IgD-negative memory B cell (primary cell): ENCODE measurements around the gene TIMM29. TPM values are rescaled to one million over a fixed set of nuclear protein-coding genes. Genes with fewer than 3 reads are reported as not detected.
A peak's percentile ranks its signal among the peaks of the same experiment; 100 is the strongest.
"Not testable (repeated sequence)": the region's sequence is repeated elsewhere in the genome, so short reads cannot be mapped to it uniquely, and the experiment has no call there.

Experiments used
- H3K27ac Mint-ChIP-seq, 3 donors: one replicate each; pipeline ENCODE4 v1.8.0; 2020 to 2022; ENCODE audit warnings: mild to moderate bottlenecking in 3 of 3, mixed read lengths in 3 of 3, moderate library complexity in 1 of 3
- H3K27me3 Mint-ChIP-seq: one replicate; pipeline ENCODE4 v1.8.0; 2021; ENCODE audit warnings: mixed read lengths
- H3K36me3 Mint-ChIP-seq: one replicate; pipeline ENCODE4 v1.8.0; 2020; ENCODE audit warnings: mild to moderate bottlenecking, mixed read lengths
- H3K4me1 Mint-ChIP-seq, 3 donors: one replicate each; pipeline ENCODE4 v1.8.0; 2020 to 2022; ENCODE audit warnings: mixed read lengths in 3 of 3, mild to moderate bottlenecking in 1 of 3
- H3K4me3 Mint-ChIP-seq, 4 donors: one replicate each; pipeline ENCODE4 v1.8.0; 2020 to 2022; ENCODE audit warnings: mild to moderate bottlenecking in 4 of 4, mixed read lengths in 4 of 4, moderate library complexity in 3 of 4
- H3K9me3 Mint-ChIP-seq, 3 donors: one replicate each; pipeline ENCODE4 v1.8.0; 2020 to 2021; ENCODE audit warnings: mixed read lengths in 3 of 3, mild to moderate bottlenecking in 1 of 3
- polyA plus RNA-seq: library from polyadenylated mRNA; unstranded; fragments of 300-500 nt; fragmentation: Illumina TruSeq; gene quantifications from one replicate; pipeline ENCODE4 v1.2.3, GENCODE V29; 2021

Gene TIMM29
- polyA plus RNA-seq, 1 donor from 2014 or later = 31.1 TPM

- Mint-ChIP-seq H3K36me3 (no peaks in the 10 kb centered on the region), H3K9me3 (no peaks in the 10 kb centered on the region), H3K27ac (no peak overlapping the region)
Measured at GRCh38 chr19:10946958-10947657, 18.5 kb downstream of the TIMM29 start.

DNA sequence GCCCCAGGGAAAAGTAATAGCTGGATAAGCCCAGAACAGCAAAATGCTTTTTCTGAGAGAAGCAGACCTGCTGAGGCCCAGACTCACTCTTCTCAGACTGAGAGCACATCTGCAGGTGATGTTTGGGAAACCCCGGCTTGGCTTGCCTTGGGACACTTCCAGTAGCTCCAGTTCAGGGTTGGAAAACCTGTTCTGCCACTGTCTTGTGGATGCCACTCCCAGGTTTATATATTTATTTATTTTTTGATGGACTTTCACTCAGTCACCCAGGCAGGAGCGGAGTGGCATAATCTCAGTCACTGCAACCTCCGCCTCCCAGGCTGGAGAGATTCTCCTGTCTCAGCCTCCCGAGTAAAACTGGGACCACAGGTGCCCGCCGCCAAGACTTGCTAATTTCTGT, 24.2 kb downstream of the TIMM29 start:
- Mint-ChIP-seq H3K4me3 (no peak overlapping the region), H3K27ac (peak overlapping the region in 2 of 3 donors; percentile 25 to 47), H3K4me1 (peaks cover 0 to 5% (median 5%) of the 10 kb centered on the region in 3 donors), H3K9me3 (no peaks in the 10 kb centered on the region), H3K36me3 (peaks cover 1% of the 10 kb centered on the region), H3K27me3 (no peaks in the 10 kb centered on the region)

More at GRCh38 chr19:10946958-10947657, 18.5 kb downstream of the TIMM29 start:
- H3K4me1 Mint-ChIP-seq = peaks cover 0 to 4% (median 1%) of the 10 kb centered on the region in 3 donors
- H3K27me3 Mint-ChIP-seq = no peaks in the 10 kb centered on the region
- peak overlapping the region in 1 of 4 donors; percentile 41 for H3K4me3 Mint-ChIP-seq

GRCh38 chr19:10959277-10959968, 30.8 kb downstream of the TIMM29 start:
- peak overlapping the region; percentile 86 to 95 (median 92) for H3K4me3 Mint-ChIP-seq
- H3K9me3 Mint-ChIP-seq, H3K36me3 Mint-ChIP-seq, H3K27me3 Mint-ChIP-seq: not testable (repeated sequence)
- peaks cover 21 to 25% (median 25%) of the 10 kb centered on the region in 3 donors for H3K4me1 Mint-ChIP-seq
- peak overlapping the region in 2 of 3 donors; percentile 63 to 99 for H3K27ac Mint-ChIP-seq

GRCh38 chr19:10960314-10961072, 31.9 kb downstream of the TIMM29 start, which contains the start of gene SMARCA4:
Gene SMARCA4, plus strand, starts transcription at chr19:10961030. Its CDS starts 23,122 bp downstream, at chr19:10984152.
- peaks cover 2% of the 10 kb centered on the region for H3K36me3 Mint-ChIP-seq
- H3K27ac Mint-ChIP-seq = peak within 1 kb of the TSS; percentile 78 to 99 (median 96)
- no peaks in the 10 kb centered on the region for H3K9me3 Mint-ChIP-seq
- peak within 1 kb of the TSS; percentile 88 to 97 (median 96) for H3K4me3 Mint-ChIP-seq
- H3K4me1 Mint-ChIP-seq = peaks cover 21 to 25% (median 25%) of the 10 kb centered on the region in 3 donors
- H3K27me3 Mint-ChIP-seq = no peaks in the 10 kb centered on the region

- Mint-ChIP-seq H3K4me1 (peaks cover 21 to 28% (median 26%) of the 10 kb centered on the region in 3 donors), H3K27me3 (no peaks in the 10 kb centered on the region), H3K4me3 (peak overlapping the region; percentile 88 to 97 (median 96)), H3K36me3 (peaks cover 2% of the 10 kb centered on the region), H3K9me3 (no peaks in the 10 kb centered on the region), H3K27ac (peak overlapping the region; percentile 73 to 99 (median 91))
Measured at GRCh38 chr19:10961073-10961860, 32.7 kb downstream of the TIMM29 start.

- Mint-ChIP-seq H3K4me3 (peak overlapping the region in 3 of 4 donors; percentile 62 to 96 (median 78)), H3K9me3 (no peaks in the 10 kb centered on the region), H3K36me3 (peaks cover 2% of the 10 kb centered on the region), H3K27me3 (no peaks in the 10 kb centered on the region), H3K27ac (peak overlapping the region; percentile 63 to 99 (median 95)), H3K4me1 (peaks cover 24 to 30% (median 28%) of the 10 kb centered on the region in 3 donors)
Measured at GRCh38 chr19:10962863-10963262, 34.3 kb downstream of the TIMM29 start.

GRCh38 chr19:10963865-10964264, 35.3 kb downstream of the TIMM29 start:
- Mint-ChIP-seq H3K27me3 (no peaks in the 10 kb centered on the region), H3K27ac (peak overlapping the region; percentile 62 to 99 (median 63)), H3K36me3 (peaks cover 4% of the 10 kb centered on the region), H3K9me3 (no peaks in the 10 kb centered on the region), H3K4me3 (peak overlapping the region; percentile 34 to 96 (median 76)), H3K4me1 (peaks cover 31 to 37% (median 37%) of the 10 kb centered on the region in 3 donors)

DNA sequence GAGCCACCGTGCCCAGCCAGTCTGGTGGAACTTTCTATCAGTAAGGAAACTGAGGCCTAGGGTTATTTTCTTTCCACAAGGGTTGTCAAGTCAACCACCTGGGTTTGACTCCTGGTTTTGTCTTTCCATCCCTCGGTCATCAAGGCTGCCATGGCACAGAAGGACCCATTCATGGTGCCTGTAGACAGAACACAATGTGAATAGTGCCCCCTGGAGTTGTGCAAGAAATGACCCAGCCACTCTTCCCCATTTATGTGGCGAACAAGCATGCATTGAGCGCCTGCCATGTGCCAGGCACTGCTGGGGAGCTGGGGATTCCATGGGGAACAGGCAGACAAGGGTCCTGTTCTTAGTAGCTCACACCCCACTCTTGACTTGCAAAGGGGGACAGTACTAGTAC, 36.3 kb downstream of the TIMM29 start:
- Mint-ChIP-seq H3K27ac (peak overlapping the region in 2 of 3 donors; percentile 62 to 99), H3K4me1 (peaks cover 36 to 43% (median 39%) of the 10 kb centered on the region in 3 donors), H3K36me3 (peaks cover 4% of the 10 kb centered on the region)

GRCh38 chr19:10965398-10965797, 36.8 kb downstream of the TIMM29 start:
- peaks cover 36 to 46% (median 40%) of the 10 kb centered on the region in 3 donors for H3K4me1 Mint-ChIP-seq
- H3K27me3 Mint-ChIP-seq = no peaks in the 10 kb centered on the region
- H3K36me3 Mint-ChIP-seq = peaks cover 4% of the 10 kb centered on the region
- no peaks in the 10 kb centered on the region for H3K9me3 Mint-ChIP-seq
- H3K4me3 Mint-ChIP-seq = peak overlapping the region in 2 of 4 donors; percentile 24 to 96
- H3K27ac Mint-ChIP-seq = no peak overlapping the region

More for the DNA sequence above, 36.3 kb downstream of the TIMM29 start:
- peak overlapping the region in 1 of 4 donors; percentile 96 for H3K4me3 Mint-ChIP-seq
- no peaks in the 10 kb centered on the region for H3K27me3 Mint-ChIP-seq
- H3K9me3 Mint-ChIP-seq = no peaks in the 10 kb centered on the region

GRCh38 chr19:10966809-10967208, 38.2 kb downstream of the TIMM29 start:
- Mint-ChIP-seq H3K4me1 (peaks cover 38 to 45% (median 40%) of the 10 kb centered on the region in 3 donors), H3K9me3 (no peaks in the 10 kb centered on the region), H3K36me3 (peaks cover 4% of the 10 kb centered on the region), H3K27me3 (no peaks in the 10 kb centered on the region), H3K27ac (no peak overlapping the region), H3K4me3 (peak overlapping the region in 1 of 4 donors; percentile 19)

- no peaks in the 10 kb centered on the region for H3K9me3 Mint-ChIP-seq
- peak overlapping the region; percentile 25 to 86 (median 52) for H3K4me3 Mint-ChIP-seq
- H3K27ac Mint-ChIP-seq = peak overlapping the region; percentile 82 to 98 (median 90)
- peaks cover 4% of the 10 kb centered on the region for H3K36me3 Mint-ChIP-seq
- H3K27me3 Mint-ChIP-seq = no peaks in the 10 kb centered on the region
- H3K4me1 Mint-ChIP-seq = peaks cover 27 to 33% (median 31%) of the 10 kb centered on the region in 3 donors
Measured at GRCh38 chr19:10968527-10969135, 40.0 kb downstream of the TIMM29 start.

DNA sequence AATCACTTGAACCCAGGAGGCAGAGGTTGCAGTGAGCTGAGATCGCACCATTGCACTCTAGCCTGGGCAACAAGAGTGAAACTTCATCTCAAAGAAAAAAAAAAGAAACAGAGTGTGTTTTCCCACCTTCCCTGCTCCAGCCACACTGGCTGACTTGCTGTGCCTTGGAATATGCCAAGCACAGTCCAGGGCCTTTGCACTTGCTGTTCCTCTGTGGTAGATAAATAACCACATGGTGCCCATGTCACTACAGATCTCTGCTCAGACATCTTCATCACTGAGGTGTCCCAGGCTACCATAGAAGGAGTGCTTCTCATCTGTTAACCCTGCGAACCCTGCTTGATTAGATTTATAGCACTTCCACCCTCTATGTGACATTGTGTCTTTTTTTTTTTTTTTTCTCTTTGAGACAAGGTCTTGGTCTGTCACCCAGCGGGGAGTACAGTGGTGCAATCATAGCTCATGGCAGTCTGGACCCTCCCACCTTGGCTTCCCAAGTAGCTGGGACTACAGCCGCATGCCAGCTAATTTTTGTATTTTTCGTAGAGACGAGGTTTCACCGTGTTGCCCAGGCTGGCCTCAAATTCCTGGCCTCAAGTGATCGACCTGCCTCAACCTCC, 42.6 kb downstream of the TIMM29 start:
- peaks cover 1% of the 10 kb centered on the region for H3K36me3 Mint-ChIP-seq
- no peaks in the 10 kb centered on the region for H3K9me3 Mint-ChIP-seq
- peaks cover 26 to 33% (median 28%) of the 10 kb centered on the region in 3 donors for H3K4me1 Mint-ChIP-seq
- no peak overlapping the region for H3K27ac Mint-ChIP-seq
- H3K27me3 Mint-ChIP-seq = no peaks in the 10 kb centered on the region
- no peak overlapping the region for H3K4me3 Mint-ChIP-seq

- H3K9me3 Mint-ChIP-seq = no peaks in the 10 kb centered on the region
- peak overlapping the region in 1 of 3 donors; percentile 71 for H3K27ac Mint-ChIP-seq
- no peaks in the 10 kb centered on the region for H3K27me3 Mint-ChIP-seq
- H3K36me3 Mint-ChIP-seq = no peaks in the 10 kb centered on the region
- peaks cover 15 to 27% (median 19%) of the 10 kb centered on the region in 3 donors for H3K4me1 Mint-ChIP-seq
- H3K4me3 Mint-ChIP-seq = no peak overlapping the region
Measured at GRCh38 chr19:10975374-10976130, 46.9 kb downstream of the TIMM29 start.
